NCI-H1417 (cell line): Measurements from ENCODE around the gene ACOXL.
"Not testable (repeated sequence)": the region's sequence is repeated elsewhere in the genome, so short reads cannot be mapped to it uniquely, and the experiment has no call there.

Source experiments
- DNase-seq, 3 experiments: peaks; one replicate each; lab custom pipeline; 2025; lab: John Stamatoyannopoulos, UW

Gene ACOXL

DNA sequence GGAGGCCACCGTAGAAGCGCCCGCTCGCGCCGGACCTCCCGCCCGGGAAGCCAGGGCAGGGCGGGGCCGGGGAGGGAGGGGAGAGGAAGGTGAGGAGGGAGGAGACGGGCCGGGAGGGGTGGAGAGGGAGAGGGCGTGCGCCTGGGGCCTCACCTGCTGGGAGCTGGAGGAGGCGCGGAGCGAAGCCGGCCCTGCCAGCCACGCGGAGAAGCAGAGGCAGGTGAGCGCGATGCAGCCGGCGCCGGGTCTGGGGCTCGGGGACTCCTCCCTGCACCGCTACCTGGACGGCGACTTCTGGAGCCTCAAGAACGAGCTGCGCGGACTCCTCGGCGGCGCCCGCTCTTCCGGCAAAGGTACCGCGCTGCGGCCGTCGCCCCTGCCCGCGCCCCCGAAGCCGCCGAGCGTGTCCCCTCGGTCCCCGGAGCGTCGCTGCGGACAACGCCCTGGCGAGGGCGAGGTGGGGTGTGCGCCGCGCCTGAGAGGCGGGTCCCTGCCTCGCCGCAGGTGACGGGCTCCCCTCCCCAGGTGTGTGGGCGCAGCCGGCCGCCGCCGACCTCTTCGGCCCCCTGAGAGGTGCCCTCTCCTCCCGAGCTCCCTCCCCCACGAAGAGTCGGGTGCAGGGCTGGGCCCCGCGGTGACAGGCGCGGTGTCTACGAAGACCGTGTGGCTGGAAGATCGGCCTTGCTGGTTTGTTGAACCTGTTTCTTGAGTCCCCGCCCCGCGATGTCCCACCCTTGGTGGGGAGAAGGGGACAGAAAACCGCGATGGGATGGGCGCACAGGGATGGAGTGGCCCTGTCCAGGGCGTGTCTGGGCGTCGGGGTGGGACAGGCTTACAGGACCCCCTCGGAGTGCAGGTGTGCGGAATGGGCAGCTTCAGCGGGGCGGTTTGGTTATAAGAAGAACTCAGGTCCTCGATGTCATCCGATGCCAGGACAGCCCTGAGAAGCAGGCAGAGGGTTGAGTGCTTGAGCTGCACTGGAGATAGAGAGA lies at the start of gene ACOXL:
Gene ACOXL (plus strand): TSS at position 152 of the 992 bp plus-strand sequence. CDS start 35,817 bp downstream, outside the sequence.
- DNase-seq = peak; percentile 42 to 63 (median 60)

DNA sequence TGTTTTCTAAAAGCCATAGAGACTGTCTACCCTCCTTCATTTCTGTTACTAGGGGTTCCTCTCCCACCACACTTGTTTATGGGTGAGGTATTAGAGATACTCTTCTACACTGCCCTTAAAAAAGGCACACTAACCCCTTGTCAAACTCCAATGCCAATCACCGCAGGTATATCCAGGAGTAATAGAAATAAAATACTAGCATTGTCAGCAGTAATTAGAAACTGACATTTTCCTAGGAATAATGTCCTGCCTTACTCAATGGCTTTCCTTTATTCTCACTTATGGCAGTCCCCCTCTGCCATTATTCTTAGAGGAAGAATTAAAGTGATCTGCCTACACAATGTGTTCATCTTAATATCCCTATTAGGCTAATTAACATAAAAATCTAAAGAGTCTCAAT lies 49.5 kb upstream of the ACOXL start:
- no peak for DNase-seq

DNA sequence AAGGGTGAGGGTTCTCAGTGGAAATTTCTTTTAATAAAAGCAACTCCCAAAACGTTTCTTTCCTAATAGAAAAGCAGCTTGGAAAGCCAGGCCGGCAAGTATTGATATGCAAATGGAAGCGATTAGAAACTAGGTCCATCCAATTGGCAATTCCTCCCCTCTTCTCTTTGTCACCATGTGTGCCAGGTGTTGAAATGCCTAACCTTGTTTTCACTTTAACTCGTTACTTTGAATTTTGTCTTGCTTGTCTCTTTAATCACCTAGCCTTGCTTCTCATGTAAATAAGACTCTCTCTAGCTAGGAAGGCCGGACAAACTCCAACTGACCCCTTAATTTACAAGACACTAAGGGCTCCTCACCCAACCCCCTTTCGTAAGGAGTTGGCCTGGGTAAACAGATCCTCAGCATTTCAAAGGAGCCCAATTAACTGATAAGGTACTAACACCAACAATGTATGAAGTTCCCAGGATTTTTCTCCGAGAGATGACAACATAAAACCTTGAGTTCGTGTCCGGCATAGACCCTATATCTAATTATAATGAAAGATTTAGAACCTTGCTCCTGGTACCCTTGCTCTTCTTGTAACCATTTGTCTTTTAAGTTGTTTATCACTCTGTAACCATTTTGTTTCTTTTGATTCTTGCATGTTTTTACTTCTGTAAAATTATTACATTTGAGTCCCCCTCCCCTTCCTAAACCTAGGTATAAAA lies 44.4 kb upstream of the ACOXL start:
- DNase-seq = not testable (repeated sequence)

DNA sequence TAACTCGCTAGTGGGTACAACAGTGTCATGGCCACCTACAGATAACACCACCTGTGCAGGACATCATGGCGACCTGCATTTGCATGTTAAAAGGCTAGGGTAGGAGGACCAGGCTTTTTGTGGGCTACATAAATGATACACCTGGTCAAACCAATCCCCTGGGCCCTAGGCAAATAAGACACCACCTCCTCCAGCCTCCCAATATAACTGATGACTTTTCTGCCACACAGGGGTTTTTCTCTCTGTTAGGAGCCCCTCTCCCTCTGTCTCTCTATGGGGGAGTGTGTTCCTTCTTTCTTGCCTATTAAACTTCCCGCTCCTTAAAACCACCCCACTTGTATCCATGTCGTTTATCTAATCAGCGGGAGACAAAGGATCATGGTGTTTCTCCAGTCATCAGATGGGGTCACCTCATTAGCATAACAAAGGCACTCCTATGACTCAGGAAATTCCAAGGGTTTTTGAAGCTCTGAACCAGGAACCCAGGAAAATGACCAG lies 43.7 kb upstream of the ACOXL start:
- DNase-seq = no peak

DNA sequence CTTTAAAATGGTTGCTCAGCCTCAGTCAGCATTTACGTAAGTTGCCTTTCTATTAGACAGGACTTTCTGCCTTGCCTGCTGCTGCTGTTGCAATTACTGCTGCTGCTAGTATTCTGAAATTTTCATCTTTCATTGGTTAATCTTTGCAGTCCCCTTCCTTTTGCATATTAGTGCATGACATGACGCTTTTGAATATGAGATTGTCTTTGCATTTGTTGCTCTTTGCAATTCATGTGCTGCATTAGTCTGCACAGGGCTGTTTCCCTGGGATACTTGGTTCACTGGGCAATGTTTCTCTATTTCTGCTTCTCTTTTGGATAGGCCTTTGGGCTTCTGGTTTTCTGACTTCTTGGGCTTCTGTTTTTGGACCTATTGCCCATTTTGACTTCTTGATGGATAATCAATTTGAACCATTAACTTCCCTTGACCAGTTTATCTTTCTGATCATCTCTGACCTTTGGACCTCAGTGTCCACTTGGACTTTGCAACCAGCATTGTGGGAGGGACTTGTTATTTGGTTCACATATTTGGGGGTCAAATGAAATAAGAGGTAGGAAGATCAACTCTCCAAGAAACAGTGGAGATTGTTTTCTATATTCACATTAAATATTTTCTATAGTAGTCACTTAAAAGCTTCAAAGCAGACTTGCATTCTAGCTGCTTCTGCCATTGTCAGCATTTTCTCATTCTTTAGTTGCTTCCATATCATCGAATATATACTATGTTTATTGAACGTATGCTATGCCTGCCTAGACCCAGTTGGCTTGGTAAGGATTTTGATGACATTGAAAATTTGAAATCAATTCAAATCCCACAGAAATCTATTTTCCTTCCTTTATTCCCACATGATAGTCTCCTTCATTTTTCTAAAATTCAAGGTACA lies 42.0 kb upstream of the ACOXL start:
- no peak for DNase-seq

DNA sequence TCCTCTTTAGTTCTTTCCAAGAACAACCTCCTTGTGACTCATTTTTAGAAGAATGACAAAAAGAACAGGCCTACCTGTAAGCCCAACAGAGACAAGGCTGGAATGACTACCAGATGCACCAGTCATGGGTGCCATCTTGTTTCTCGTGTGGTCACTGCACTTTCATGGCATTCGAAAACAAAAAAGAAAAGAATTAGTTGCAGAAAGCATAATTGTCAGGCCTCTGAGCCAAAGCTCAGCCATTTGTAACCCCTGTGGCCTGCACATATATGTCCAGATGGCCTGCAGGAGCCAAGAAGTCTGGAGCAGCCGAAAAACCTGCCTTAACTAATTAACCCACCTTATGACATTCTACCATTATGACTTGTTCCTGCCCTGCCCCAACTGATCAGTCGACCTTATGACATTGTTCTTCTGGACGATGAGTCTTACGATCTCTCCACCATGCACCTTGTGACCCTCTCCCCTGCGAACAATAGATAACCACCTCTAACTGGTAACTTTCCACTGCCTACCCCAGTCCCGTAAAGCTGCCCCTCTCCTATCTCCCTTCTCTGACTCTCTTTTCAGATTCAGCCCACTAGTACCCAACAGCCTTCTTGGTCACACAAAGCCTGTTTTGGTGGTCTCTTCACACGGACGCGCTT lies 40.6 kb upstream of the ACOXL start:
- no peak for DNase-seq

DNA sequence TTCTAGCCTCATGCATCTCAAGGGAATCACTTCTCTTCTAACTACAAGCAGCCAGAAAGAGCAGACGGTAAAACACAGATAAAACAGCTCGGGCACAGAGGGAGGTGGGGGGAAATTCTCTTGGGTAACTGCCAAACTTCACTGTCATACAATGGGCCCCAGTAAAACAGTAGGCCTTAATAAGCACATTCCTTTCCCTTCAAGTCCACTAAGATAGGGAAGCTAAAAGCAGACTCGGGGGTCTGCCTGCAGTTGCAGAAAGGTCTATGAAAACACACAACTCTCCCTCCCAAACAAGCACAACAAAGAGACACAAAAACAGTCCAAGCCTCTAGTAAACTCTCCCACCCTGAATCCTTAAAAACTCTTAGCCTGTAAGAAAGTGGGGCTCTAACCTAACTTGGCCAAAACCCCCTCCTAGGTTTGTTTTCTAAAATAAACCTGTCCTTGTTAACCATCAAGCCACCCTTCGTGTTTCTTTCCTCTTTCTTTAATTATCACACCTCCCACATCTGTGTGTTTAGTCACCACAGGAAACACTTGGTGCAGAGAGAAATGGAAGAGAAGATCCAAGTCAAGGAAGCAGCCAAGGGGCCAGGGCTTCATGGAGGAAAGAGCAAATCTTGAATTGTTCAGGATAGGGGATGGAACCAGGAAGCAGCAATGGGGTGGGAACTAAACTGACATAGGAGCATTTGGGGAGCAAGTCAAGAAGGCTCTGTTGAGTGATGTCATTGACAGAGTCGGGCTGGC lies 37.1 kb upstream of the ACOXL start:
- not testable (repeated sequence) for DNase-seq

DNA sequence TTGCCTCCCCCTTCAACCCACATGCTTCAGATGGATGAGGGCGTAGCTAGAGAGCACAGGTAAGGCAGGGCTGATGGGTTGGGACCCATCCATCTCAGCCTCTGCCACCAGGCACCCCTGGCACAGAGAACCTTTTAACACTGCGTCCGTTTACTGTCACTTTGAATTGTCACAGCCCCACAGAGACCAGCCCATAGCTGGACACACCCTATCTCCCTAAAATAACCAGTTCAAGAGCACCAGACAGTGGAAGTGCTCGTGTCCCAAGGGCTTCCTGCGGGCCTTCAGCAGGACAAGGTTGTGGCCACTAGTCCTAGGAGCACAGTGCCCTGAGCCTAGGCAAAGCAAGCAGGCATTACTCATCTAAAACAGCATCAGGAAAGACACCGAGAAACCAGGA lies 34.1 kb upstream of the ACOXL start:
- not testable (repeated sequence) for DNase-seq

DNA sequence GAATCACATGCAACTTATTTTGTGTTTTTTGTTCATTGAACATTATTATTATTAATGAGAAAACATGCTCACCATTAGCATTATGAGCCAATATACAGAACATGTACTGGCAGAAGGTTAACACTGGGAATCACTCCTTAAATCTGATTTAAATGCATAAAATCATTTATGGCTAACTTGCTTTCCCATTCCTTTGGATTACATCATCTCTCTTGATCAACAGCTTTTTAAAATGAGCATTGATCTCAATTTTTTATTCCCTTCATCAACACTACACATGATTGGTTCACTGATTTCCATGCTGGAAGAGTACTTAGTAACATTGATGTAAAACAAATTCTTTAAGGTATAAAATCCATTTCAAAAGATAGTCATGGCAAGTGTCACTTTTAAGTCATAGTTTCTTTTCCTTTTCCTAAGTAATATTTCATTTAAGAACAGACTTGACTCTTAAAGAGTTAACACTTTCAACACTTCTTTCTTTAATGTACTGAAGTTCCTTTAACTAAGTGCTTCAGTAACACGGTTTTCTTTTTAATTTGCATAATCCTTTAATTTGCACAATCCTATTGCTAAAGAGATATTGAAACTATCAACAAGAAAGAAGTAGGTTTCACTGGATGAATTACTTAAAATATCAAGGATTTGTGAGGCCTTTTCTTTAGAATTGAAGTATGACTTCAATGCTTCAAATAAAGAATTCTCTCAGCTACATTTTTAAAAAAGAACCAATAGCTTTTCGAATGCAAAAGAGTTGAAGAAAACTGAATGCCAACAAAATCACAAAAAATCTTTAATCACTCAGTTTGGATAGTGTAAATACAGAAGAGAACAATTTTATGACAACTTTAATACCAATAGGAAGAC lies 29.6 kb upstream of the ACOXL start:
- no peak for DNase-seq

DNA sequence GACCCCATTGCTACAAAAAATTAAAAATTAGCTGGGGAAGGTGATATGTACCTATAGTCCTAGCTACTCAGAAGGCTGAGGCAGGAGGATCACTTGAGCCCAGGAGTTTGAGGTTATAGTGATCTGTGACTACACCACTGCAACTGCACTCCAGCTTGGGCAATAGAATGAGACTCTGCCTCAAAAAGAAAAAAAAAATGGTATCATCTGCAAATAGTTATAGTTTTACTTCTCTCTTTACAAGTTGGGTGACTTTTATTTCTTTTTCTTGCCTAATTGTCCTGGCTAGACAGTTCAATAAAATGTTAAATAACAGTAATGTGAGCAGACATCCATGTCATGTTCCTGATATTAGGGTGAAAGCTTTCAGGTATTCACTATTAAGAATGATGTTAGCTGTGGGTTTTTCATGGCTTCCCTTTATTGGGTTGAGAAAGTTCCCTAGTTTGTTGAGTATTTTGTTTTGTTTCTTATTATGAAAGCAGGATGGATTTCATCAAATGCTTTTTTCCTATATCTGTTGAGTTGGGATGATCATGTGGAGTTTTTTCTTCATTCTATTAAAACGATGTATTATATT lies 24.9 kb upstream of the ACOXL start:
- DNase-seq = no peak

DNA sequence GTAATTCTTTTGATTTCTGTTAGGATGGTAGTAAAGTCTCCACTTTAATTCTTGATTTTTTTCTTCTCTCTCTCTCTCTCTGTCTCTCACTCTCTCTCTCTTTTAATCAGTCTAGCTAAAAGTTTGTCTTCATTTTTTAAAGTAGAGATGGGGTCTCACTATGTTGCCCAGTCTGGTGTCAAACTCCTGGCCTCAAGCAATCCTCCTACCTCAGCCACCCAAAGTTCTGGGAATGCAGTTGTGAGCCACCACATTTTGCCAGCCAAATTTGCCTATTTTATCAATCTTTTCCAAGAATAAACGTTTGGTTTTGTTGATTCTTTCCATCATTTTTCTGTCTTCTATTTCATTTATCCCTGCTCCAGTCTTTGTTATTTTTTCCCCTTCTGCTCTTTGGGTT lies 23.9 kb upstream of the ACOXL start:
- no peak for DNase-seq

DNA sequence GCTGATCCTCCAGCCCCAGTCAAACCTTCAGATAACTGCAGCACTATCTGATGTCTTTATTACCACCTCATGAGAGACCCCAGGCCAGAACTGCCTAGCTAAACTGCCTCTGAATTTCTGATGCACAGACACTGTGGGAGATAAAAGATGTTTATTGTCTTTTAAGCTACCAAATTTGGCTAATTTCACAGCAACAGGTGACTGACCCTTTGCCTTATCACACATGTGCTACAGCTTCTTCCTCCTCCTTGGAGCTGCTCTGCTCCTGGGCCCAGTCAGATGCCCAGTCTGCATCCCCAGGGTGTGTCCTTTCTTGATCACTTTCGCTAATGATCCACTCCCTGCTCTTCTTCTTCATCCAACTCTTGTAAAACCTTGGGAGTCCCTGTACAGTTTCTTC lies 19.6 kb upstream of the ACOXL start:
- no peak for DNase-seq

DNA sequence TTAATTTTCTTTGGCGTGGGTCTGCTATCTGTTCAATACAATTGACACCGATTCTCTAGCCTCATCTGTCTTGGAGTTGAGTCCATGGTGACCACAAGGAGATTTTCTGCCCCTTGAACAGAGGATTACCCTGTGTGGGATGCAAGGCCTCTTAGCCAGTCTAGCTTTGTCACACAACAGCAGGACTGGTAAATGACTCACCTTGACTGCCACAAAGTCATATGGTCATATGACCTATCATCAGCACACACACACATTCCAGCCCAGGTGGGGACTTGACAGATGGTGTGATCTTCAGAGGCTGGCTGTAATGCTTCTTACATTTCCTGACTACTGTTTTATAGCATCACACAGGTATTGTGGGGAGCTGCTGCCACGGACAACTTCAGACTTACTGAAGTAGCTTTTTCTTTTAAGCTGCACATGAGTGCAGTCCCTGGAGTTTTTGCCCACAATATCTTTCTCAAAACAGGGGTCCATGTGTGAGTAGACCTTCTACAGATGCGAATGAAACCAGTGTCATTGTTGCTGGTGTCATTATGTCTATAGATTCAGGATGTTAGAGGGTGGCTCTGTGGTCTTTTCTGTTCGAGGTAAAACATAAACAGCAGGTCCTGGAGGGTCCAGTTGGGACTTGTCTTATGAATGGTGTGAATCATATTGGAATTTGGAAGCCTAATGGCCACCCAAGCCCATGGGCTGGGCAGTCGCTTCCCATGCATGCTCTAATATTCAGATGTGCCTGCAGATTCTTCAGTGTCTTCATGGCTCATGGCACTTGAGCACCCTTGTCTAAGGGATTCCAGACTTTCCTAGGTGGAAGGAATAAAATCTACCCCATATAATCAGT lies 18.6 kb upstream of the ACOXL start:
- DNase-seq = no peak

DNA sequence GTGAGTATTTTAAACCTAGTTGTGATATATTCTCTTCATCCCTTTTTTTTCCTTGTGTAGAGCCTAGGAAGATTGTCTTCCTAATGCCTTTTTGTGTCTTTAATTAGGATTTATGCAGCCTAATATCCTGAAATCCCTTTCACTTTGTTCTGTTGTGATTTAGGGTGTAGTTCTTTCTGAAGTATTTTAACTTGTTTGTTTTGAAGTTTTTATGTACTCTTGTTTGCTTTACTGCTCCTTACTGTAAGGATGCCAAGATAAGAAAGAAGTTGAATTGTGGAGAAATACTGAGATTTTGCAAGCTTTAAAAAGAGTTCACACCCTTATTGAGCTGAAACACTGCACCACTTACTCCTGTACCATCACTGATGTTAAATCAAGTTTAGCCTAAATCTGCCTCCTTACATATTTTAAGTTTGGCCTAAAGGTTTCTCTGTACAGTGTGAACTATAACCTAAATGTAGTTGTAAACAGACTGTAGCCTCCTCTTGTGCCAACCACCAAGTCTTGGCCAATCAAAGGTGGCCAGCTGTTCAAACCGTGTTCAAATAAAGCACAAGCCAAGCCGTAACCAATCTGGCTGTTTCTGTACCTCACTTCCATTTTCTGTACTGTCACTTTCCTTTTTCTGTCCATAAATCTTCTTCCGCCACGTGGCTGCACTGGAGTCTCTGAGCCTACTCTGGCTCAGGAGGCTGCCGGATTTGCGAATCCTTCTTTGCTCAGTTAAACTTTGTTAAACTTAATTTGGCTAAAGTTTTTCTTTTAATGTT lies 17.7 kb upstream of the ACOXL start:
- DNase-seq = no peak

DNA sequence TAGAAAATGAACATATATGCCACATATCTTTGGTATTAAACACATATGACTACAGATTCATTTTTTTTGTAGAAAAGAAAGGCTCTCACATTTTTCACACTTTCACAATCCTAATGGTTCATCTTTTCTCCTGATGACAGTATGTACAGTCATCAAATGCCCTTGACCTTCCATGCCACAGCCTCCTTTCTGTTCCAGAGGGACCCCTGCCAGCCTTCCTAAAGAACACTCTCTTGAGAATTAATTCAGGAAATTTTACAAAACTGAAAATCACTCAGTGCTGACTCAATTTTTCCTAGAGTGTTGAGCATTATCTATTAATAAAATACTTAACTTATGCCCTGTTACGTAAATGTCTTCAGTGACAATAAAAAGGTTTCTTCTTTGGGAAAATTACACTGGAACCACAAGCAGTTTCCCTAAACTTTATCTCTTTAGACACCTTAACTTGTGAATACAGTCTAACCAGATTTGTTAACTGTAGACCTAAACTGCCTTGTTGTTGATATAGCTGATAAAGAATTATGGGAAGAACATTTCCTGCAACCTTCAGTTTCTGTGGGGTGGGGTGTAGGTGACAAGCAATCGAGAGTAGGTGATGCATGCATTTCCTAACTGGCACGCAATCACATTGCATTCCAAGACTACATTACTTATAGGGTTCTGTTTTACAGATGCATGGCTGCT lies 15.3 kb upstream of the ACOXL start:
- no peak for DNase-seq

DNA sequence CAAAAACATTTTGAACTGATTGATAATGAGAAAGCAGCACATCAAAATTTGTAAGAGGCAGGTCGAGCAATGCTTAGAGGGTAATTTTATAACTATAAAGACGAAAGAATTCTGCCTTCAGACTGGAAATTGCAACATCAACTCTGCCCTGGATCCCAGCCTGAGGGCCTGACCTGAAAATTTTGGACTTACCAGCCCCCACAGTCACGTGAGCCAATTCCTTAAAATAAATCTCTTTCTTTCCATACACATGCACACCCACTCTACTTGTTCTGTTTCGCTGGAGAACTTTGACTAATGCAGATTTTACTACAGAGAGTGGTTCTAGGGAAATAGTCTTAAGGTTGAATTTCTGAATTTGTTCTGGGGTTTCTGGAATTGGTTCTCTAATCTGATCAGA lies 14.6 kb upstream of the ACOXL start:
- DNase-seq = no peak

DNA sequence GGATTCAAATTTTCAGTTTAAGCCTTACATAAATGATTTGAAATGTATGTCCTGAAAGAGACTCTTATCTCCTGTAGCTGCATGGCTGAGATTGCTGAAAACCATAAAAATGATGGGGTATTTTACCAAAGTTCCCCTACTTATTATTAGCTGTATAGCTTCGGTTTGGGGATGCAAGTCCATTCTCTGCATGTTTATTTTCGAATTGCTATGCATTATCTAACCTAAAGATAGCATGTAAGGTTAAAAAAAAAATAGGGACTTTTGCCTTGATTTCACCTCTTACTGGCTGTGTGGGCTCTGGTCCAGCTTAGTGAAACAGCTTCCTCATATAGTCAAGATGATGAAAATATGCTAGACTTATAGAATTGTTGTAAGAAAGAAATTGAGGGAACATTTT lies 14.0 kb upstream of the ACOXL start:
- no peak for DNase-seq
